GM18505 (cell line): ENCODE measurements around the gene ZSCAN5A.
"Not testable (repeated sequence)": the region's sequence is repeated elsewhere in the genome, so short reads cannot be mapped to it uniquely, and the experiment has no call there.

ENCODE experiments used
- ATAC-seq: cut with Tn5 transposase; IDR thresholded peaks from one replicate; pipeline ENCODE4 v1.9.1; 2021; ENCODE audit not compliant: unreplicated experiment
- POLR2A ChIP-seq: IDR thresholded peaks from 4 replicates; pipeline ENCODE4 v1.6.1; 2011; ENCODE audit warnings: borderline replicate concordance; ENCODE audit not compliant: insufficient read depth, insufficient read length; ENCODE audit errors: extremely low read depth

The ZSCAN5A gene

DNA sequence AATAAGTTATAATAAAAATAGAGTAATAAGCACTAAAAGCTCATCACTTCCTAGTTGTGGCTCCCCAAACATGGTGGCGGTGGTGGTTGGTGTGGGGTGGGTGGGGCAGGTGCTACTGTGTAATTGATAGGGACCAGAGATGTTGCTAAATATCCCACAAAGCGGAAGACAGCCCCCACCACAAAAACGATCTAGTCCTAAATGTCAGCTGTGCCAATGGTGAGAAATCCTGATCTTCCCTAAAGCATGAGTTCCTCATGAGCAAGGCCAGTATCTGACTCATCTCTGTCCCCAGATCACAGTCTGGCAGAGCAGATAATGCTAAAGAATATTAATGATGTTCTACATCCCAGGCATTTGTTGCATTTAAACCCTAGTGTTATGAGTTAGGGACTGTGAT is 44.0 kb downstream of the ZSCAN5A start:
- TF ChIP-seq POLR2A, result no peak
- ATAC-seq, result no peak

DNA sequence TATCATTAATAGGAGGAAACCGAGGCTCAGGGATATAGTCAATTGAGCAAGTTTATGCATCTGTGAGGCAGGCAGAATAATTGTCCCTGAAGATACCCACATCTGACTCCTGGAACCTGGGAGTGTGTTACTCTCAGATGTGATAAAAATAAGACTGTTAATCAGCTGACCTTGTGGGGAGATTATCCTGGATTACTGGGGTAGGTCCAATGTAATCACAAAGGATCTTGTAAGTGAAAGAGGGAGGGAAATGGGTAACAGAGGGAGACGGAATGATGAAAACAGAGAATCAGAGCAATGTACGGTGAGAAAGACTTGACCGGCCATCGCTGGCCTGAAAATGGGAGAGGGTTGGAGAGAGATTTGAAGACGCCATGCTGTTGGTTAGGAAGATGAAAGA is 45.3 kb downstream of the ZSCAN5A start:
- ATAC-seq, result no peak
- no peak for TF ChIP-seq POLR2A

DNA sequence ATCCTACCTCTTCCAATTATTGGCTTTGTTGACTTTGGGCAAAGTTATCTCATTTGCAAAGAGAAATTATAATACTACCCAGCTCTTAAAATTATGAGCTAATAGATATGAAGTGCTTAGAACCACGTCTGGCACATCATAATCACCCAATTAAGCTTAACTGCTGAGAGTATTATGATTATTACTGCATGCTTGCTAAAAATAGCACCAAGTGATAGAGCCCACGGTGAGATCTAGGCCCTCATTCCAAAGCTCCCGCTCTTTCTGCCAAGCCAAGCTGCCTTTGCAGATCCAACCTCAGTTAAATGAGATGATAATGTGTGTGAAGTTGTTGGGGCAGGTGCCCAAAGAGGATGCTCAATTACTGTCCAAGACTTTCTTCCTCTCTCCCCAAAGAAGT is 48.6 kb downstream of the ZSCAN5A start:
- TF ChIP-seq POLR2A, result no peak
- ATAC-seq, result no peak

DNA sequence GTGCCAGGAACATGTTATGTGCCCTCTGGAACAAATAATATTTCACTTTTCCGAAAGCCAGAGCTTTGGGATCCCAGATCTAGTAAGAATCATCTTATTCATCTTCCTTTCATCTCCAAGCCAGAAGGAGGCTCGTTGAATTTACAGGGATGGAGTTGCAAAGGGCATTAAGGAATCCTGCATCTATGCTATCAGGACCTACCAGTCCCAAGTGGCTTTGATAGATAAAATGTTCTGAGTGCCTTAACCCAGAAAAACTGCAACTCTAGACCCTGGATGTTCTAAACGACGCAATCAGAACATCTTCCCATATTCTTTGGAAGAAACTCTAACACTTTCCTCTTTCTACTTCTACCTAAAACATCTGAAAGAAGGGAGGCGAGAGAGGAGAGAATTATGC is 51.3 kb downstream of the ZSCAN5A start:
- ATAC-seq, result no peak
- TF ChIP-seq POLR2A, result no peak

DNA sequence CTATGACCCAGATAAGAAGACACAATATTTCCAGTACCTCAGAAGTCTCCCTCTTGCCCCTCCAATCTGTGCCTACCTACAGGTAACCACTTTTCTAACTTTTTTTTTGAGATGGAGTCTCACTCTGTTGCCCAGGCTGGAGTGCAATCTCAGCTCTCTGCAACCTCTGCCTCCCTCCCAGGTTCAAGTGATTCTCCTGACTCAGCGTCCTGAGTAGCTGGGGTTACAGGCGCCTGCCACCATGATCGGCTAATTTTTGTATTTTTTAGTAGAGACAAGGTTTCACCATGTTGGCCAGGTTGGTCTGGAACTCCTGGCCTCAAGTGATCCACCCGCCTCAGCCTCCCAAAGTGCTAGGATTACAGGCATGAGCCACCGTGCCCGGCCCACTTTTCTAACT is 52.7 kb downstream of the ZSCAN5A start:
- not testable (repeated sequence) for ATAC-seq

DNA sequence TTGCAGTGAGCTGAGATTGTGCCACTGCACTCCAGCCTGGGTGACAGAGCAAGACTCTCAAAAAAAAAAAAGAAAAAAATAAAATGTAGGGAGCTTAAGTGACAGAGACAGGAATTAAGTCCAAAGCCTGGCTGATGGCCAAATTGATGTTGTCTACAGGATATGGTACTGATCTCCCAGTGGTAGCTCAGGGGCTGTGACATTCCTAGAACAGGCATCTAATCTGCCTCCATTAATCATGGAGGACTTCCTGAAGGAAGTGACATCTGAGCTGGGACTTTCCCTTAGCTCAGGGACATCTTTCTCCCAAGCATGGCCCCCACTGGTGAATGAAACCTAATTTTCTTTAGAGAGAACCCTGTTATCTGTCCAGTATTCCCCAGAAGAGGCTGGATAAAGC is 53.5 kb downstream of the ZSCAN5A start:
- no peak for TF ChIP-seq POLR2A
- no peak for ATAC-seq

DNA sequence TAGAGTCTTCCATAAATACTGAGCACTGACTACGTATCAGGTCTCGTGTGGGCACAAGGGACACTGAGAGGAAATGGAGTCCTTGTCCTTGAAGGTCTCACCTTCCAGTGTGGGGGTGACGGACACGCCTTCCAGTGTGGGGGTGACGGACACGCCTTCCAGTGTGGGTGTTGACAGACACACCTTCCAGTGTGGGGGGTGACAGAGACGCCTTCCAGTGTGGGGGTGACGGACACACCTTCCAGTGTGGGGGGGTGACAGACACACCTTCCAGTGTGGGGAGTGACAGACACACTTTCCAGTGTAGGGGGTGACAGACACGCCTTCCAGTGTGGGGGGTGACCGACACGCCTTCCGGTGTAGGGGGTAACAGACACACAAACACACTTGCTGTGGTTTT is 56.4 kb downstream of the ZSCAN5A start:
- no peak for TF ChIP-seq POLR2A

DNA sequence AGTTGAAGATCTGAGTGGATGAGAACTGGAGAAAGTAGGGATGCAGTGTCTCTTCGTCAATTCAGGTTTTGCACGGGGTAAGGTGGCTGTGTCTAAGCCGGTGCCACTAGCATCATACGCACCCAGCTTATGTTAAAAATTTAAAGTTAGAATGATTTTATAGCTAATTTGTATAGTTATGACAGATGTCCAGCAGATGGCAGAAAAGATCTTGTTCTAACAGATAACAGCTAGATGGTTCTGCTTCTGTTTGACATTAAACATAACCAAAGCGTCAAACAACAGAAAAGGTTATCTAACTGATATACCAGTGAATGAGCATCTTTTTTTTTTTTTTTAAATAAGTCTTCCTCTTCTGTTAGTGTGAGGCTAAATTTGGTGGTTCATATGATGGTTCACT is 60.9 kb downstream of the ZSCAN5A start:
- no peak for TF ChIP-seq POLR2A
- ATAC-seq, result no peak

More for the DNA sequence above, 56.4 kb downstream of the ZSCAN5A start:
- ATAC-seq, result no peak

DNA sequence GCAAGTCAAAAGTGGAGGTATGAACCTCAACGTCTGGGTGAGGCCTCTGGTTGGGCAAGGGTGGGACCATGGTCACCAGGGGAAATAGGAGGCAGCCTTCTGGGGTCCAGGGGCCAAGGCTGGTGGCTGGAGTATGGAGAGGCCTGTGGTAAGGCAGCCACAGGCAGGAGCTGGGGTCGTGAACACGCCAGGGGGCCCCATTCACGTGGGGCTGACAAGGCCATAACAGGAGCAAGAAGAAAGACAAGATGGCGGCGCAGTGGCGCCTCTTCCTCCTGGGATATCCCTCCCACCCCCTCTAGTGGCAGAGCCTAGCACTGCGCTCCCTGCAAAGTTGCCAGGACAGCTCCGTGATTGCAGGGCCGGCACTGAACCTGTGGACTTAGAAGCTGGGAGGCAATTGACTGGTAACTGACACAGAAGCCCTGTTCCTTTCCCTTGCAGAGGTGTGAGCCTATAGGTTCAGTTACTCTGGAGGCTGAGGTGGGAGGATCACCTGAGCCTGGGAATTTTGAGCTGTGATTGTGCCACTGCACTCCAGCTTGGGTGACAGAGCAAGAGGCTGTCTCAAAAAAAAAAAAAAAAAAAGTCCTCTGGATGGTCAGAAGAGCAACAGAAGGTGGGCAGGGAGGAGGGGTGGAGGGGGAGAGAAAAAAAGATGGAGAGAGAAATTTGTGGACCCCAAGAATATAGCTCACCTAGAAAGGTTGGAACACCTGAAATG is 61.8 kb downstream of the ZSCAN5A start:
- no peak for TF ChIP-seq POLR2A
- no peak for ATAC-seq

DNA sequence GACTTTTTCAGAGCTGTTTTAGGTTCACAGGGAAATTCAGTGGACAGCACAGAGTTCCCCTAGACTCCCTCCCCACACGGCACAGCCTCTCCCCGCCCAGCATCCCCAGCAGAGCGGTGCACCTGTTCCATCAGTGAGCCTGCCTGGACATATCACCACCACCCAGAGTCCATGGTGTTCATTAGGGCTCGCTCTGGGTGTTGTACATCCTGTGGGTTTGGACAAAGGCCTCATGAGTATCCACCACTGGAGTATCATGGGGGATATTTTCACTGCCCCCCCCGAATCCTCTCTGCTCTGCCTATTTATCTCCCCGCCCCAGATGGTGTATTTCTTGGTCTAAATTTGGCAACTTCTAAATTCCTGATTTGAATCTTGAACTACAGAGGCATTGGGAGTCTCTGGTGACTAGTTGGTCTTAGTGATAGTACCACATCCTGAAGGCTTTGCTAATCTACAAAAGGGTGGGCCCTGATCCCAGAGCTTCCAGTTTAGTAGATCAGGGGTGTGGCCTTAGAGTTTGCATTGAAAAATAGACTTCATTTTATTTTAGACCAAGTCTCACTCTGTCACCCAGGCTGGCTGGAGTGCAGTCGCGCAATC is 65.8 kb downstream of the ZSCAN5A start:
- ATAC-seq, result not testable (repeated sequence)

DNA sequence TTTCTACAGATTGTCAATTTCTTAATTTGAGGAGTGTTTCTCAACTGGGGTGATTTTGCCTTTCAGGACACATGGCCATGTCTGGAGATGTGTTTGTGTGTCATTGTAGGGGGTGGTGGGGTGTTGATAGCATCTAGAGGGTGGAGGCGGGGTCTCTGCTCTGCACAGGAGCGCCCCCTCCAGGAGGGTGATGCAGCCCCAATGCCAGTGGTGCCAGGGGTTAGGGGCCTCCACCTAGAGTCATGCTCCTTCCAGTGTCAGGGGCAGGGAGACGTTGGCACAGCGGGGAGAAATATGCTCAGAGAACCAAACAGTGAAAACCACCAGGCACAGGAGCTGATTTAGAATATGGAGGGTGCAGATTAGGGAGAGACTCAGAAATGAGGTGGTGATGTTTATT is 68.9 kb downstream of the ZSCAN5A start:
- ATAC-seq, result not testable (repeated sequence)

DNA sequence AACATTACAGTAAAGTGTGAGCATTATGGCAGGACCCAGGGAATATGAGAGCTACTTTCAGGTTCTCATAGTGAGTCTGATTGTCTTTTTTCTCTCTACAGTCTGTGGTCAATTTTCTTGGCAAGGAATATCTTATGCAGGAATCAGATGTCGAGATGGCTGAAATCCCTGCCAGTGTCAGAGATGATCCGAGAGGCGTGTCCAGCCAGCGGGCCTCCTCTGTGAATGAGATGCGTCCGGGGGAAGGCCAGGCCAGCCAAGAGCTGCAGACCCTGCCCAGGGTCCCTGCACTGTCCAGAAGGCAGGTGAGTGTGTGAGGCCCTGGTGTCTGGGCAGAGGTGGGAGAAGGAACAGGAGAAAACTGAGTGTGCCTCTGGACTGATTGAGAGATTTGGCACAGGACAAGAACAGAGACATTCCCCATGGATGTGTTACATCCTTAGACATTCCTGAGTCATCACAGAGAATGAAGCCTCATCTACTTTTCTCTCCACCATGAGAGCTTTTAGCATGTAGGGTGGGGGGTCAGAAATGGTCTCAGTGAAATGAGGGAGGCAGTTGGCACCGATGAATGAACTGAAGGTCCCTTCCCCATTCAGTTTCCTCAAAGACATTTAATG is 69.4 kb downstream of the ZSCAN5A start:
- no peak for TF ChIP-seq POLR2A
- no peak for ATAC-seq

DNA sequence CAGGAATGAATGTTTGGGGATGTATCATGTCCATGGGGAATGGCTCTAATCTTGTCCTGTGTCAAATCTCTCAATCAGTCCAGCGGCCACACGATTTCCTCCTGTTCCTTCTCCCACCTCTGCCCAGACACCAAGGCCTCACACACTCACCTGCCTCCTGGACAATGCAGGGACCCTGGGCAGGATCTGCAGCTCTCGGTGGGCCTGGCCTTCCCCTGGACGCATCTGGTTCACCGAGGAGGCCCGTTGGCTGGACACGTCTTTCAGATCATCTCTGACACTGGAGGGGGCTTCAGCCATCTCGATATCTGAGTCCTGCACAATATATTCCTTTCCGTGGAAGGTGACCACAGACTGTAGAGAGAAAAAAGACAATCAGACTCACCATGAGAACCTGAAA is 91.2 kb downstream of the ZSCAN5A start:
- no peak for TF ChIP-seq POLR2A
- no peak for ATAC-seq

DNA sequence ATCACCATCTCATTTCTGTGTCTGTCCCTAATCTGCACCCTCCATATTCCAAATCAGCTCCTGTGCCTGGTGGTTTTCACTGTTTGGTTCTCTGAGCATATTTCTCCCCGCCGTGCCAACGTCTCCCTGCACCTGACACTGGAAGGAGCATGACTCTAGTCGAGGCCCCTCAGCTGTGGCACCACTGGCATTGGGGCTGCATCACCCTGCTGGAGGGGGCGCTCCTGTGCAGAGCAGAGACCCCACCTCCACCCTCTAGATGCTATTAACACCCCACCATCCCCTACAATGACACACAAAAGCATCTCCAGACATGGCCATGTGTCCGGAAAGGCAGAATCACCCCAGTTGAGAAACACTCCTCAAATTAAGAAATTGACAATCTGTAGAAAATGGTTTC is 91.7 kb downstream of the ZSCAN5A start:
- no peak for TF ChIP-seq POLR2A
- no peak for ATAC-seq
